NCI-H1930 (cell line): ENCODE results near the gene CALML3.

ENCODE experiments used
- DNase-seq, 2 experiments: peaks; one replicate each; lab custom pipeline; 2025; lab: John Stamatoyannopoulos, UW

Gene CALML3

DNA sequence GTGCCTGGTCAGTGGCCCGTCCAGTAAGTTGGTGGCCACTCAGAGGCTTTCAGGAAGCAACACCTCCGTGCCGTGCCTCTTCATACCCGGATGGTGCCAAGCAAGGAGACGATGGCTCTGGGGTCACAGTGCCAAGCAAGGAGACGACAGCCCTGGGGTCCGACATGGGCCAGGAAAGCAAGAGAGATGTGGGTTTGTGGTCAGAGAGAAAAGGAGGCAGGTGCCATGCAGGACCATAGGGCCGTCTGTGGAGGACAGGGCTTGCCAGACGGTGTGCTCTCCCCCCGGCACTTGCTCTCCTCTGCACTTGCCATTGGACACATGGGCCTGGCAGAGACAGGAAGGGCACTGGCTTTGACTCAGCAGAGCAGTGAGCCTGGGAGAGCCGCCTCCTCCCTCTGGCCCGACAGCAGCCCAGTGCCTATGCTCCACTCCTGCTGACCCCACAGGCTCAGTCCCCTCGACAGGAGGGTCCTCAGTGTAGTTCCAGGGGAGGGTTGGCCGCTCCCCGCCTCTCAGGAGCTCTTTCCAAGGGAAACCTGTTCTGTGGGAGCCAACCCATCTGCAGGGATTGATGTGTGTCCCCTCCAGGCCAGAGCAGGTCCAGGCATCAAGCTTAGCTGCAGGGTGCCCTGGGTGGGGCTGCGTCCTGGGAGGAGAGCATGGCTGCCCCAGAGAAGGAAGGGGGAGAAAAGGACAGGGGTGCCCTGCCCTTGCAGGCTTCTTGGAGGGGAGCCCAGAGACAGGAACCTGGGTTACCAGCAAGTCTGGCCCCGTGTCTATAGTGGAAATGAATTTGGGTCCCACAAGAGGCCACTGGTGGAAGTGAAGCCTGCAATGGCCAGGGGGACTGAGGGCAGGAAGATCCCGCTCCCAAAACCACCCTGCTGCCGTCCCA is 17.8 kb upstream of the CALML3 start:
- no peak for DNase-seq

DNA sequence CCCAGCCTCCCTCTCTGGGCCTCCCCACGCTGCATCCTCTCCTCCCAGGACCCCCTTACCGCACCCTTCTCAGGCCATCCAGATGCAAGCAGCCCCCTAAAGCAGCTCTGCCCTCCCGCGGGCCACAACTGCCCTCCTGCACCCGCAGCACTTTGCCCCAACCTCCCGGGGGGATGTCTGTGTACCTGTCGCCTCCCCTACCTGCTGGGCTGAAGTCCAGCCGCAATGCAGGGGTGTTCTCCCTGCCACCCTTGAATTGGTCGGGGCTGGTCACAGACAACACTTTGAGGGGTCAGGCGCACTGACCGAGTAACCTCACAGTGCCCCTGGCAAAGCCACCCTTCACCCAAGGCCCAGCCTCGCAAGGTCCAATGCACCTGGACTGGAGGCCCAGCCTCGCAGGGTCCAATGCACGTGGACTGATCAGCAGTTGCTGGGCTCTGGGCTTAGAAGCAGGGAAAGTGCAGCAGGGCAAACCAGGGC is 17.1 kb upstream of the CALML3 start:
- DNase-seq = no peak

DNA sequence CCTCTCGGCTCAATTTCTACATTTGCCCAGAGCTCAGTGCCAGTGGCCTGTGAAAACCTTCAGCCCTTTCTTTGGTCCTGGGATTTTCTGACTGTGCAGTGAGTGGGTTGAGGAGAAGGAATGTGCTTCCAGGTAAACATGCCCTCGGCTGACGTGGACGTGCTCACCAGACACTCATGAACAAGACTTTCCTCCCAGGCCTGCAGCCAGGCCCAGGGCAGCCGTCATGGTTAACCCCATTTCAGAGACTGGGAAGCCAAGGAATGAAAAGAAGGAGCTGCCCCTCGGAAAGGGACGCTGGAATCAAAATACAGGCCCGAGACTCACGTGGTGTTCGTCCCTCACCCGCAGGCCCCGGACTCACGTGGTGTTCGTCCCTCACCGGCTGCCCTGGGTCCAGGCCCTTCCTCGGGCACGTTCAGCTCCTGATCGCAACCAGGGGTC is 16.6 kb upstream of the CALML3 start:
- DNase-seq = no peak

DNA sequence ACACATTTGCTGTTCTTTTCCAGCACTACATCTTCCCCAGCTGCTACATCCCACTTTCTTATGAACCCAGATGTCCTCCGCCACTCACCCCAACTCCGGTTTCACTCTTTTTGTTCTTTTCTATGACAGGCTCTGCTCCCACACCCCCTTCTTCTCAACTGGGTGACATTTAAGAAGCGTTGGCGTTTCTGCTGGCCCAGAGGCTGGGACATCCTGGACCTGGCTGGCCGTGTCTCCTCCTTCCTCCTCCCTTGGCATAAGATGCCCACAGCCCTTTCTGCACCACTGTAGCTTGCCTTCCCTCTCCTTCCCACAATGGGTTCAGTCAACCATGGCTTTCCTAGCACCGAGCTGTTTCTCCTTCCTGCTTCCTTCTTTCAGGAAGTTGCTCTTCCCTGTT is 16.0 kb upstream of the CALML3 start:
- DNase-seq = no peak

DNA sequence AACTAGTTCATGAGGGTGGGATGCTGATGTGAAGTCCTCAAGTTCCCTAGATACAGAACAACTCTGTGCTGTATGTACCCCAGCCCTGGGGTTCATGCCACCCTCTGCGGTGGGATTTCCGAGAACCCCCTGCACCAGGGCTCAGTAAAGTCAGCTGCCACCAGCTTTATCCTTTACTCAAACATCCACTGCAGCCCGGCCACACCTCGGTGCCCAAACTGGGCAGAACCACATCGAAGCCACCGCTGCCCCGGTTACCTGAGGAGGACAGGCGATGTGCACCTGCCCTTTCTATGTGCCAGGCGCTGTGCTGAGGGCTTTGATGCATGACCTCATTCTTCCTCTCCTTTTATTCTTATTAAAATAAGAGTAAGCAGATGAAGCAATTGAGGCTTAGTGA is 15.5 kb upstream of the CALML3 start:
- DNase-seq = no peak

DNA sequence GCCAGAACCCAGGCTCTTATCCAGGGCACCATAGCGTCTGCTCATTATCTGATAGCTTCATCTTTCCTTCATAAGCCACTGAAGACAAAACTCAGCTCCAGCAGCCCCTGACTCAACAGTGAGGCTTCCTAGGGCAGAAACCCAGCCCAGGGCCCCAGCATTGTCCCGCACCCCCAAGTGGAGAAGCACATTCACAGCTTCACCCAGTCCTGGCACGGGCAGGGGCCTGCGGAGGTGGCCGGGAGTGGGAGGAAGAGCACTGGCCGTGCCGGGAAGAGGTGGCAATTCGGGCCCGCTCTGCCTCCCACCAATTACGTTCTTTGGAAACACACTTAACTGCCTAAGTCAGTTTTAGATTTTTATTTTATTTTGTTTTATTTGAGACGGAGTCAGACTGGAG is 15.1 kb upstream of the CALML3 start:
- no peak for DNase-seq

DNA sequence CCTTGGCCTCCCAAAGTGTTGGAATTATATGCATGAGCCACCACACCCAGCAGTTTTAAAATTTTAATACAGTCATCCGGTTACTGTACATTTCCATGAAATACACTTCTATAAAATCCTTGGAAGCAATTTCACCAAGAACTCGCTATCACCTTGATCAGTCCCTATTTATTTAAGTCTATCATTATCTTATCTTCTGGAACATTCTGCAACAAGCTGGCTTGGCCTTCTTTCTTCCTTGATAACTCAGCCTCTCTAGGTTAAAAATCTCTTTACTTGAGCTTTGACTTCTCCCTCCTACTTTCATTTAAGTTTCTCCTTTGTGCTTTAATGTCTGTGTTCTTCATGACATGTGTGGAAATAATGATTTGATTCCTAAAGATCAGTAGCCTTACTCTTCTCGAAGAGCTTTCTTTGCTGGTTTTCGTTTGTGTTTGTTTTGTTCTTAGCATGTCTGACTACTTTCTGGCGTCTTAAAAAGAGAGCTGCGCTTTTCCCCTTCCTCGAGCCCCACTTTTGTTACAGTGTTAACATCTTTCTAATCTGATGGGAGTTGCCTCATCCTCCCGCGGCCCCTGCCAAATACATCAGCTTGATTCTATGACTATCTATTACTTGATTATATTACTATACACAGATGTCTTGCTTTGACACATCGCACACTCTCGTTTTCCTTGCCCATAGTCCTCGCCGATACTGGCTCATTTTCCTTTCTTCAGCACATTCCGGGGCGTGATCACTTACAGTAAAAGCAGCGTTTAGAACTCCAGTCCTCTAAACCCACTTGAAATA is 14.3 kb upstream of the CALML3 start:
- no peak for DNase-seq

DNA sequence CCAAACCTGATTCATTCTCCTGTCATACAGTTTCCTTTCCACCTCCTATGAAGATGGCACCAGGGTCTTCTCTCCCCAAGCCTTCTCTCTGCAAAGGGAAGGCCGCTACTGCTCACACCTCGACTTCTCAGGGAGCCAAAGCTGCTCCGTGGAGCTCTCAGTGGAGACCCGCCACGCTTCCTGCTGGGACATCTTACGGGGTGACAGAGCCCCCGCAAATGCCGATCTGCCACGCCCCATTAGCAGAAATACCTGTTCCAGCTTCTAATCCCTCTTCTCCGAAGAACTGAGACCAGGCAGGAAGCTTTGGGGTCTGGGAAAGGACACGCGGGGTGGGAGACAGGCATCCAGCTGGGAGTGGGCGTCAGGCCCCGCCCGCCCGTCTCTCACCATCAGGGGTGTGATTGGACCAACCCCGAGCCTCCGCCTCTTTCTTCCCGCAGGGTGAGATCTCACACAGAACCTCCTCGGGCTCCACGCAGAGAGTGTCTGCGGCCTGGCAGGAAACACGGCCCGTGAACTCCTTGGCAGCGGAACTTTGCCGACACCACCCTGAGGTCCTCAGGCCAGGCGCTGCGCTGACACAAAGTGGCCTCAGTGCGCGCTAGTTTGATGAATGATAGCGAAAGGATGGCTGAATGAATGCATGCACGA is 13.4 kb upstream of the CALML3 start:
- DNase-seq = no peak

DNA sequence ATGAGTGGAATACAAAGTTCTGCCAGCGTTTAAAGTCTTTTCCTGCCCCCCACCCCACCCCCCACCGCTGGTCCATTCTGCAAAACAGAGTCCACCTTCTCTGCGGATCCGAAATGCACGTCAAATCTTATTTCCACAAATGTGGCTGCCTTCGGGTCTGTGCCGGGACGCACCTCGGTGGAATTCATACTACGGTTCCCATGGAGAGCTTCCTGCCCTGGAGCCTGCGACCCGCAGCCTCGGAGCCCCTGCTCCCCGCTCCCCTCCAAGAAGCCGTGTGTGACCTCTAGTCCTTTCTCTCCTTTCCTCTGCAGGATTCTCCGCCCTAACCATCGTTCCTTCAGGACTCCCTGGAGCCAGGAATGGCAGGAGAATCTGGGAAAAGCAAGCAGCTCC is 12.9 kb upstream of the CALML3 start:
- no peak for DNase-seq

DNA sequence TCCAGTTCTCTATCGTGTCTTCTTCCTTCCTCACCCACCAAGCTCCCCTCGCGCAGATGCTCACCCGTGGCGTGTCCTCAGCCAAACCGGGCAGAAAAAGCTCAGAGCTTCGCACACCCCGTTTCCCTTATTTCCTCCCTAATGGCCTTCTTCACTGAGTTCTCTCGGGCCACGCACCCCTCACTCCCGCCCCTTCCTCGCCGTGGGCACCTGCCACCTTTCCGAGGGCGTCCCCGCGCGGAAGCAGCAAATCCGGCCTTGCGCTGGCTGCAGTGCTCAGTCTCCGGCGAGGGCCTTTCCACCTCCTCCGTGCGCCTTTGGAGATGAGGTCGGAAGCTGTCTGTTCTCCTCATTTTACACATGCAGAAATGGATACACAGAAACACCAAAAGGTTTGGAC is 12.4 kb upstream of the CALML3 start:
- DNase-seq = no peak

DNA sequence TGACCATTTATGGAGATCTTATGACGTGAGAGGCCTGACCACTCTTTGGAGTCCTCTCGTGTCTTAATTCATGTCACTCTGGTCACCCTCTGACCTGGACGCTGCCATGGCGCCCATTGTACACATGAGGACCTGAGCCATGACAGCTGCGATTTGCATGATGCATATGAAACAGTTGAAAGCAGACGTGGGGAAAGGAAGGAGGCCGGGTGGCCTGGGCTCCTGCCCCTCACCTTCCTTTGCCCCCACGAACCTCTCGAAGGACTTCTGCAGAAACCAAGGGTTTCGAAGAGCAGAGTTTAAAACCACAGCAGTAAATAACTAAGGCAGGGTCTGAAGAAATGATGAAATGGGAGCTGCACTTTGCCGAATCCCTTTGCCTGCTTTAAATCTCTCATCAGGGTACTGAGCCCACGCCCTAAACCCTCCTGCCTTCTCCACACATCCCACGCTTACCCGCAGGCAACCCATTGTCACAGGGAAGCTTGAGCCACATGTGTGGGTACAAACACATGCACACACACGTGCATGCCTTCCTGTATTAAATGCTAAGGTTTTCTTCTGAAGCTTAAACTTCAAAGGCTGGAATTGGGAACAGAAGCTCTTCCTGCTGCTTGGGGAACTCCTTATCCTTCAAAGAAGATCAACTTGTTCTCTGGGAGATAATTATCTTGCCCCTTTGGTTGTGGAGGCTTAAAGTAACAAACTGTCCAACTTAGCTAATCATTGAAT is 11.7 kb upstream of the CALML3 start:
- no peak for DNase-seq

DNA sequence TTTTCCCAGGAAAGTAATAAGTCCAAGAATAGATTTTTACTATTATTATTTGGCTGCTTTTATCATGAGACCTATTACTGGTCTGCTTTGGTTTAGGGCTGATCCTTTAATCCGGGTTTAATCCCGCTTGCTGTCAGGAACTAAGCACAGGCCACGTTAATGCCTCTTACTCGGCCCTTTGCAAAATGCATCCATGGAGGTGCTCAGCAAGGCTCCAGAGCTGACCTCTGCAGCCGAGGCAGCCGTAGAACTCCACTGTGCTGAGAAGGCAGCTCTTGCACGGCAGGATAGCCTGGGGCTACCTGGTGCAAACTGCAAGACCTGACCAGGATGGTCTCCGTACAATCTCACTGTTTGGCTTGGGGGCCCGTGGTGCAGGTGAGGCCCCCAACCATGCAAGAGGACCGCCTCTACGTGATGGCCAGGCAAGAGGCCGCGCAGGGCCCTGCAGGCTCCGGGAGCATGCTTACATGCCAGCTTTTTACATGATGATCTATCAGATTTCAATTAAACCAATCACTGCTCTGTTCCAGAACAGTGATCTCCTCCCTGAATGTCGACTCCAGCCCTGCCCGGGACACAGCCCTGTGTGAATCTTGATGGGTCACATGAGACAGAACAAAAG is 10.4 kb upstream of the CALML3 start:
- no peak for DNase-seq

DNA sequence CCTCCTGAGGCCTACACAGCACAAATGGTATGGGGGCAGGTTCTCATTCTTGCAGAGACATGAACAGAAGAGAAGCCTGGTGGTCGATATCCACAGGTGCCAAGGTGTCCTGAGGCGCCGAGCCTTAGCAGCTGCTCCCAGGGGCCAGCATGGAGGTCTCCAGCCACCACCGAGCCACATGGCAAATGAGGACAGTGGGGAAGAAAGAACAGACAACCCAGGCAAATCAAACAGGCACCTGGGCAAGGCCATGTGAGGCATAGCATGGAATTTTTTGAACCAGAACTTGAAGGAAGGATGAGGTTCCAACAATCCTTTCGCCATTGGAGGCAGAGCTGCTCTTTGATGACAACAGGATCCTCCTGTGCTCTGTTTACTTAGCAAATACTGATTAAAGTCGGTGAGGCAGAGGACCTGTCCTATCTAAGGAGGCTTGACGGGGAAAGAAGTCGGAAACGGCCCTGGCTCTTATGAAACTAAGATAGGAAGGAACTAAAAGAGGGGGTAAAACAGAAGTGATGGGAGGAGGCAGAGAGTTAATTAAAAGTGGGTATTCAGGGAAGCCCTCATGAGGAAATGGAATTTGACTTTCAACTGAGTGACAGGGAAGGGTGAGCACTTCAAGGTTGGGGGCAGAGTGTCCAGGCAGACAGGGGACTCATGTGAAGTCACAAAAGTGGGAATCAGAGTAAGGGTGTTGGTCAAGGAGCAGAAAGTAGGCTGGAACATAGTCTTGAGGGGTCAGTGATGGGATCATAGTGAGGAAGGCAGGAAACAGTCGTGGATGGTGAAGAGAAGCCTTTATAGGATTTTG is 8.6 kb upstream of the CALML3 start:
- no peak for DNase-seq

DNA sequence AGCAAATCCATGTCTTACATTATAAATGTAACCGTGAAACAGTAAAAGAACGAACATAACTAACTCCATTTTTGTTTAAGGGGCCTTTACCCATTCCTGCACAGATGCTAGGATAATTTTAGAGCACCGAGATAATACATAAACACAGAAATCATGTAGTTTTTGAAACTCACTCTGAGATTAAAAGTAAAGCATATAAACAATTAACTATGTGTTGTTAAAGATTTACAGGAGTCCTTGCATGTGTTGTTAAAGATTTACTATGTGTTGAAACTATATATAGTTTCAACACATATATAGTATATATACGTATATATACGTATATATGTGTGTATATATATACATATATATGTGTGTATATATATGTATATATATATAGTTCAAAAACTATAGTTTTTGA is 7.2 kb upstream of the CALML3 start:
- DNase-seq = no peak

DNA sequence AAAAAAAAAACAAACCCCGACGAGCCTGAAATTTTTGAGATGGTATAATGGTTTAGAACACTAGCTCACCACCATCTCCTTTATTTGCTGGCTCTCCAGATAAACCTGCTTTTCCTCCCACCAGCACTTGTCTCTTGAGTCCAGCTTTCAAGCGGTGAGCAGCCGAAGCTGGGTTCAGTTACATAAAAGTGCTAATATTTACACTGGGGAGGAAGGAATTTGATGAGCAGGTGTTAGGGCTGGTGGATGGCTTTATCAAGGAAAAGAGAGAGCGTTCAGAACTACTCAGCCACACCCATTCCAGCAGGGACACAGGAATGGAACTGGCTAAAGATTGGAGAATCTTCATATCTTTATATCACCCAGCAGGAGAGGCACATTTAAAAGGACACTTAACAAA is 6.6 kb upstream of the CALML3 start:
- DNase-seq = no peak

DNA sequence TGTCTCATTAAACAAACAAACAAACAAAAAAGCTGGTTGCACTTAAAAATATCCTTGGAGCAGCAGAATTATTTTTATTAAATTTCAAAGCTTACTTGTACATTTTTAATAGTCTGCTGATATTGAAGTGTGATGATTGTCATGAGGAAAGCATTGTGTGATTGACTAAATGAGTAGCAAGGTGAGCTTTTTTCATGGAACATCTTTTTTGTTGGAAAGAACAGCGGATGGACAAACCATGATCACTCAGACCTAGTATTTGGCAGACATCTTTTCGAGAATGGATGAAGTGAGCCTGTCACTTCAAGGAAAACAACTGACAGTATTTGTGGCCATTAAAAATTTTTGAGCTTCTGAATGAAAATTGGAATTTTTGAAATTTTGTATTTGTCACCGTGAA is 5.7 kb upstream of the CALML3 start:
- DNase-seq = no peak

DNA sequence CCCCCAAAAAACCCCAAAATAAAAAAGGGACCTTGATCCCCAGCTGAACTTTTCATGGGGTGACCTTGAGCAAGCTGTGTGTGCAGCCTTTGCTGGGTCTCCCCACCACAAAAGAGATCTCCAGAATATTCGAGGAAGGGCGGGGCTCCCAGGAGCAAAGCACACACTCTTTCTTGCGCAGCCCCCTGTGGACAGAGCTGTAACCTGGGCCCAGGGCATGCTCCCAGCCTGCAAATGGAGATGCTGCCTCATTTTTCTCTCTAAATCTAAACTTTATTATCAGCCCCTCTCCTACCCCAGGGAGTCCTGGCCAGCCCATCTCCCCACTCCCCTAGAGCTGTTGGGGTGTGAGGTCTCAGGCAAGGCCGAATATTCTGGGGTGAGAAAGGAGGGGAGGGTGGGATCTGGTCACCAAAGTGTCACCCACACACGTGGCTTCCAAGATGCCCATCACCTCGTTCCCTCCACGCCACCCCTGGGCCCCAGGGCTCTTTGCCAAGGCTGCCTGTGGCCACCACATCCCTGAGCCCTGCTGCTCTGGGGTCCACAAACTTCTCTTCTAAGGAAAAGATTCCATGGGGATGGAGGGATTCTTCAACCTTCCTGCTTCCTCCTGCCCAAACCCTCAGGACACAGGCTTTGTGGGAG is 1.7 kb upstream of the CALML3 start:
- DNase-seq = no peak

DNA sequence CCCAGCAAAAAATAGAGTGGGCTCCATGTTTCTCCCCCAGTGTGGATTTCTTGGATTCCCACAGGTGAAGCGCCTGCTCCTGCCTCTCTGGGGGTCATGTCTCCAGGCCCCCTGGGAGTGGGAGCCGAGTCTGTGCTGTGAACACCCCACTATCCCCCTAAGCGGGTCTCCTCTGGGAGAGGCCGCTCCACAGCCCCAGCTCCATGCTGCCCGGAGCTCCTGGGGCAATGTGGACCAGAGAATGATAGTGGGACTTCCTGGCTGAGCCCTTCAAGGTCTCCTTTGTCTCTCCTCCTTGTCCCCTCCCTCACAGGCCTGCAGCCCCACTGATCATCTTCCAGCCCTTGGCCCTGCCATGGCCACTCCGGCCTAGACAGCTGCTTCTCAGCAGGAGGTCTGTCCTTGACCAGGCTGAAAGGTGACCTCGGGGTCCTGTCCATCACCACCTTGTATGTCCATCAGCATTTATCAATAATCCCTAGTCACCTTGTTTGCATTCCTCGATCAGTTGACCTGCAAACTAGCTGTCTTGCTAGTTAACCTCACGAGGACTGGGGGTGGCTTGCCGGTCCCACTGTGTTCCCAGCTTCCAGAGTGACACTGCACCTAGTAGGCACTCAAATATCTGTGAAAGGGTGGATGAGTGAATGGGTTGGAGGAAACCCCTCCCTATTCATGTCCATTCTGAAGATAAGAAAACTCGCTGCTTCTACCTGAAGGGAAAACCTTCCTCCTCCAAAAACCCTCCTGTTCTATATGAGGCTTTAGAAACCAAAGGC is 776 bp upstream of the CALML3 start:
- DNase-seq = no peak
